GM06990 (cell line): ENCODE data around the gene CNTFR.

Experiments used
- DNase-seq: peaks from one replicate; pipeline ENCODE4 v3.0.0-alpha.2; 2011; ENCODE audit not compliant: insufficient read length; ENCODE audit errors: extremely low read depth
- H3K27me3 ChIP-seq: replicated peaks from 2 replicates; pipeline ENCODE4 v1.6.0; 2011; ENCODE audit warnings: low read length; ENCODE audit not compliant: control insufficient read depth, insufficient read depth
- H3K36me3 ChIP-seq: 2 replicates; pipeline ENCODE4 v1.5.1; 2011; ENCODE audit warnings: low read length; ENCODE audit not compliant: control insufficient read depth, insufficient read depth
- H3K4me3 ChIP-seq: replicated peaks from 2 replicates; pipeline ENCODE4 v1.5.1; 2011; ENCODE audit warnings: low read depth, mild to moderate bottlenecking, control low read depth, low read length
- CTCF ChIP-seq: IDR thresholded peaks from 2 replicates; pipeline ENCODE4 v1.5.1; 2011; ENCODE audit warnings: low read length, control low read depth, mild to moderate bottlenecking, inconsistent platforms; ENCODE audit not compliant: insufficient read depth, poor library complexity, severe bottlenecking

CNTFR gene

GRCh38 chr9:34502471-34502870, 87.1 kb downstream of the CNTFR start:
- Histone ChIP-seq H3K4me3 (no peak overlapping the region), H3K27me3 (peaks cover 5% of the 10 kb centered on the region; the same call in 1 of the 2 replicates)

GRCh38 chr9:34501889-34502425, 87.6 kb downstream of the CNTFR start:
- H3K36me3 ChIP-seq: no peaks in the 10 kb centered on the region
- no peak for DNase-seq
- peaks cover 5% of the 10 kb centered on the region; the same call in 1 of the 2 replicates for H3K27me3 ChIP-seq
- H3K4me3 ChIP-seq: no peak overlapping the region
- no peak for TF ChIP-seq CTCF

More at GRCh38 chr9:34502471-34502870, 87.1 kb downstream of the CNTFR start:
- no peaks in the 10 kb centered on the region for H3K36me3 ChIP-seq
- TF ChIP-seq CTCF: no peak
- no peak for DNase-seq
